Activated CD8-positive, alpha-beta T cell treated with anti-CD3 and anti-CD28 coated beads, Interleukin-2, amount 10 ng/mL, durations not matched to agents 7 days and 5 days (primary cell): ENCODE data around the gene OPN3. TPM values are rescaled to one million over a fixed set of nuclear protein-coding genes. Genes with fewer than 3 reads are reported as not detected.
"Not testable (repeated sequence)": the region's sequence is repeated elsewhere in the genome, so short reads cannot be mapped to it uniquely, and the experiment has no call there.

ENCODE experiments used
- ATAC-seq: fragments of 150-1000 bp; cut with Tn5 transposase; one replicate; pipeline ENCODE4 v1.10.0; 2021; ENCODE audit warnings: moderate library complexity
- CTCF ChIA-PET: fragments of 350-600 bp; sonication (Branson Sonifier 250); formaldehyde crosslinking; loops from one replicate; lab custom pipeline; 2021; ENCODE audit warnings: antibody characterized with exemption; lab: Charles Lee
- POLR2A ChIA-PET: fragments of 350-600 bp; sonication (Branson Sonifier 250); formaldehyde crosslinking; loops from one replicate; lab custom pipeline; 2021; ENCODE audit warnings: antibody characterized with exemption; lab: Charles Lee
- DNase-seq: peaks from one replicate; pipeline ENCODE4 v3.0.0-alpha.2; 2020
- H3K27ac Mint-ChIP-seq: one replicate; pipeline ENCODE4 v1.8.0; 2021; ENCODE audit warnings: mild to moderate bottlenecking, mixed read lengths
- H3K27me3 Mint-ChIP-seq: one replicate; pipeline ENCODE4 v1.8.0; 2021; ENCODE audit warnings: low read depth, mixed read lengths
- H3K36me3 Mint-ChIP-seq: one replicate; pipeline ENCODE4 v1.8.0; 2021; ENCODE audit warnings: low read depth, mixed read lengths
- H3K4me1 Mint-ChIP-seq: one replicate; pipeline ENCODE4 v1.8.0; 2021; ENCODE audit warnings: low read depth, mixed read lengths
- H3K4me3 Mint-ChIP-seq: one replicate; pipeline ENCODE4 v1.8.0; 2021; ENCODE audit warnings: mild to moderate bottlenecking, mixed read lengths
- H3K9me3 Mint-ChIP-seq: one replicate; pipeline ENCODE4 v1.8.0; 2022; ENCODE audit warnings: mixed read lengths; ENCODE audit not compliant: insufficient read depth
- total RNA-seq, 2 experiments: library from RNA; stranded (reverse); gene quantifications; one replicate each; pipeline ENCODE4 v1.2.3, GENCODE V29; 2021

Gene OPN3
- total RNA-seq, 2 experiments from 2014 or later: 15.2 to 15.9 TPM

- POLR2A ChIA-PET: no interaction called here
- Mint-ChIP-seq H3K36me3 (no peaks in the 10 kb centered on the region), H3K27ac (no peak overlapping the region), H3K4me1 (peaks cover 9% of the 10 kb centered on the region), H3K4me3 (no peak overlapping the region), H3K27me3 (no peaks in the 10 kb centered on the region), H3K9me3 (peaks cover 4% of the 10 kb centered on the region)
- DNase-seq: no peak
- ATAC-seq: no peak
- CTCF ChIA-PET: interaction anchor here (1.0 kb wide), 1 partner anchor 77 kb away, joined by 3 read pairs; no protein-coding TSS in a partner anchor
Observed at GRCh38 chr1:241672301-241672700, 32.1 kb upstream of the OPN3 start.

- no peaks in the 10 kb centered on the region for H3K36me3 Mint-ChIP-seq
- DNase-seq: no peak
Observed at GRCh38 chr1:241666419-241666818, 26.2 kb upstream of the OPN3 start.

GRCh38 chr1:241660424-241660972 is 20.3 kb upstream of the OPN3 start:
- CTCF ChIA-PET: interaction anchor here (1.0 kb wide), 1 partner anchor 16 kb away, joined by 3 read pairs; no protein-coding TSS in a partner anchor
- H3K36me3 Mint-ChIP-seq: no peaks in the 10 kb centered on the region

More at GRCh38 chr1:241666419-241666818, 26.2 kb upstream of the OPN3 start:
- ATAC-seq: no peak
- Mint-ChIP-seq H3K4me1 (no peaks in the 10 kb centered on the region), H3K4me3 (no peak overlapping the region), H3K27me3 (no peaks in the 10 kb centered on the region), H3K27ac (no peak overlapping the region), H3K9me3 (no peaks in the 10 kb centered on the region)
- POLR2A ChIA-PET: no interaction called here
- CTCF ChIA-PET: no interaction called here

GRCh38 chr1:241659016-241659415 is 18.8 kb upstream of the OPN3 start:
- H3K36me3 Mint-ChIP-seq, ATAC-seq, H3K9me3 Mint-ChIP-seq, H3K27ac Mint-ChIP-seq, DNase-seq, H3K4me1 Mint-ChIP-seq, CTCF ChIA-PET, H3K4me3 Mint-ChIP-seq, H3K27me3 Mint-ChIP-seq: not testable (repeated sequence)
- POLR2A ChIA-PET: interaction anchor here (0.5 kb wide), 1 partner anchor 198 kb away, joined by 4 read pairs; no protein-coding TSS in a partner anchor

More at GRCh38 chr1:241660424-241660972, 20.3 kb upstream of the OPN3 start:
- no peaks in the 10 kb centered on the region for H3K4me1 Mint-ChIP-seq
- DNase-seq: no peak
- H3K27ac Mint-ChIP-seq: no peak overlapping the region
- no peak for ATAC-seq
- no peaks in the 10 kb centered on the region for H3K9me3 Mint-ChIP-seq
- POLR2A ChIA-PET: no interaction called here
- H3K4me3 Mint-ChIP-seq: no peak overlapping the region
- no peaks in the 10 kb centered on the region for H3K27me3 Mint-ChIP-seq

- no peak overlapping the region for H3K4me3 Mint-ChIP-seq
- no peaks in the 10 kb centered on the region for H3K36me3 Mint-ChIP-seq
- ChIA-PET CTCF (interaction anchor here (1.0 kb wide), 1 partner anchor 10 kb away, joined by 3 read pairs; no protein-coding TSS in a partner anchor), POLR2A (no interaction called here)
- H3K27me3 Mint-ChIP-seq: peaks cover 2% of the 10 kb centered on the region
- no peak overlapping the region for H3K27ac Mint-ChIP-seq
- H3K9me3 Mint-ChIP-seq: no peaks in the 10 kb centered on the region
- ATAC-seq: no peak
- H3K4me1 Mint-ChIP-seq: no peaks in the 10 kb centered on the region
- DNase-seq: no peak
Observed at GRCh38 chr1:241658081-241658793, 18.1 kb upstream of the OPN3 start.

GRCh38 chr1:241654641-241655040 is 14.5 kb upstream of the OPN3 start:
- CTCF ChIA-PET: no interaction called here
- Mint-ChIP-seq H3K4me3 (no peak overlapping the region), H3K4me1 (no peaks in the 10 kb centered on the region), H3K9me3 (no peaks in the 10 kb centered on the region), H3K36me3 (no peaks in the 10 kb centered on the region), H3K27ac (no peak overlapping the region), H3K27me3 (peaks cover 2% of the 10 kb centered on the region)
- DNase-seq: no peak
- no peak for ATAC-seq
- POLR2A ChIA-PET: no interaction called here

- POLR2A ChIA-PET: no interaction called here
- Mint-ChIP-seq H3K4me1 (no peaks in the 10 kb centered on the region), H3K27ac (no peak overlapping the region), H3K27me3 (peaks cover 2% of the 10 kb centered on the region), H3K4me3 (no peak overlapping the region), H3K36me3 (no peaks in the 10 kb centered on the region), H3K9me3 (no peaks in the 10 kb centered on the region)
- DNase-seq (no peak), ATAC-seq (no peak)
- CTCF ChIA-PET: no interaction called here
Observed at GRCh38 chr1:241654019-241654418, 13.8 kb upstream of the OPN3 start.

GRCh38 chr1:241652012-241652411 is 11.8 kb upstream of the OPN3 start, which contains the start of gene WDR64:
Gene WDR64, plus strand, starts transcription at chr1:241652281. Its CDS starts 204 bp downstream, at chr1:241652485.
- CTCF ChIA-PET: no interaction called here
- DNase-seq: no peak
- H3K9me3 Mint-ChIP-seq: no peaks in the 10 kb centered on the region
- POLR2A ChIA-PET: no interaction called here
- no peak within 1 kb of the TSS for H3K27ac Mint-ChIP-seq
- no peak within 1 kb of the TSS for H3K4me3 Mint-ChIP-seq
- H3K36me3 Mint-ChIP-seq: no peaks in the 10 kb centered on the region
- H3K4me1 Mint-ChIP-seq: no peaks in the 10 kb centered on the region
- H3K27me3 Mint-ChIP-seq: peaks cover 2% of the 10 kb centered on the region
- no peak for ATAC-seq

- DNase-seq: no peak
Observed at GRCh38 chr1:241648159-241648558, 8.0 kb upstream of the OPN3 start.

GRCh38 chr1:241647658-241648057 is 7.5 kb upstream of the OPN3 start:
- H3K27ac Mint-ChIP-seq: no peak overlapping the region
- no peaks in the 10 kb centered on the region for H3K4me1 Mint-ChIP-seq
- DNase-seq (no peak), ATAC-seq (no peak)
- ChIA-PET POLR2A (no interaction called here), CTCF (no interaction called here)
- H3K4me3 Mint-ChIP-seq: no peak overlapping the region
- H3K36me3 Mint-ChIP-seq: no peaks in the 10 kb centered on the region
- H3K9me3 Mint-ChIP-seq: no peaks in the 10 kb centered on the region
- no peaks in the 10 kb centered on the region for H3K27me3 Mint-ChIP-seq

More at GRCh38 chr1:241648159-241648558, 8.0 kb upstream of the OPN3 start:
- no peaks in the 10 kb centered on the region for H3K27me3 Mint-ChIP-seq
- no peaks in the 10 kb centered on the region for H3K36me3 Mint-ChIP-seq
- no peak overlapping the region for H3K4me3 Mint-ChIP-seq
- H3K9me3 Mint-ChIP-seq: no peaks in the 10 kb centered on the region
- ChIA-PET POLR2A (no interaction called here), CTCF (no interaction called here)
- no peaks in the 10 kb centered on the region for H3K4me1 Mint-ChIP-seq
- no peak for ATAC-seq
- H3K27ac Mint-ChIP-seq: no peak overlapping the region

GRCh38 chr1:241646201-241646600 is 6.0 kb upstream of the OPN3 start:
- no peaks in the 10 kb centered on the region for H3K4me1 Mint-ChIP-seq
- DNase-seq: no peak
- CTCF ChIA-PET: no interaction called here

GRCh38 chr1:241645199-241645598 is 5.0 kb upstream of the OPN3 start:
- H3K4me3 Mint-ChIP-seq: no peak overlapping the region
- ATAC-seq: no peak
- H3K36me3 Mint-ChIP-seq: peaks cover 2% of the 10 kb centered on the region
- CTCF ChIA-PET: interaction anchor here (1.6 kb wide), 1 partner anchor 34 kb away, joined by 4 read pairs; no protein-coding TSS in a partner anchor
- H3K4me1 Mint-ChIP-seq: peaks cover 8% of the 10 kb centered on the region
- DNase-seq: no peak
- H3K9me3 Mint-ChIP-seq: no peaks in the 10 kb centered on the region
- no peak overlapping the region for H3K27ac Mint-ChIP-seq
- POLR2A ChIA-PET: interaction anchor here (0.6 kb wide), 1 partner anchor 34 kb away, joined by 3 read pairs; no protein-coding TSS in a partner anchor
- no peaks in the 10 kb centered on the region for H3K27me3 Mint-ChIP-seq

More at GRCh38 chr1:241646201-241646600, 6.0 kb upstream of the OPN3 start:
- Mint-ChIP-seq H3K4me3 (no peak overlapping the region), H3K36me3 (peaks cover 2% of the 10 kb centered on the region), H3K27me3 (no peaks in the 10 kb centered on the region), H3K9me3 (no peaks in the 10 kb centered on the region), H3K27ac (no peak overlapping the region)
- POLR2A ChIA-PET: no interaction called here
- no peak for ATAC-seq
